NCI-H1436 treated with DMSO at 0.1 percent for 48 hours (cell line): Measurements from ENCODE around the gene DDX54.
"Not testable (repeated sequence)": the region's sequence is repeated elsewhere in the genome, so short reads cannot be mapped to it uniquely, and the experiment has no call there.

ENCODE experiments used
- DNase-seq: peaks from one replicate; lab custom pipeline; 2025; lab: John Stamatoyannopoulos, UW

The DDX54 gene

DNA sequence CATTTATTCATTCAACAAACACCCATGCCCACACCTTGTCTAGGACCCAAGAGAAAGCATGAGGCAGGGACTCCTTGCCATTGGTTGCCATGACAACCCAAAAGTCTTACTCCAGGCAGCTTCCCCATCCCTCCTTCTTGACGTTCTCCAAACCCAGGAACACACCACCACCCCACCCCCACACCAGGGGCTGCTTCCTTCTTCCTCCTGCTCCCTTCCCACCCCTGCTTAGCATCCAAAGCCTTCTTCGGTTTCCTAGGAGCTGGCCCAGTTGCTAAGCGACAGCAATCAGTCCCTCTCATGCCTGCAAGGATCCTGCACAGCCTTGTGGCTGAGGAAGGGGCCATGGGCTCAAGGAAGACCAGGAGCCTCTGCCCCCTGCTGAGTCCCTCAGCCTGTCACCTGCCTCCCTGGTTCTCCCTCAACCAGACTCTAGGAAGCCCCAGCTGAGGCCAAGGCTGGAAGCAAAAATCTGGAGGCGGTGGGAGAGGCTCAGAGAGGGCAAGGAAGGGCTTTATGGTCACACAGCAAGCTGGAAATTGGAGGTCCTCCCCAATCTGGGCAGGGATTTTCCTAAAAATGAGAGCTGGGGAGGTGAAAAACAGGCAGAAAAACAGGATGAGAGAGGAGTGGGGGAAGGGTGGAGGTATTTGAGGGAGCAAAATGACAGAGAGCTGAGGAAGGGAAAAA lies 65.2 kb downstream of the DDX54 start:
- DNase-seq, result no peak

DNA sequence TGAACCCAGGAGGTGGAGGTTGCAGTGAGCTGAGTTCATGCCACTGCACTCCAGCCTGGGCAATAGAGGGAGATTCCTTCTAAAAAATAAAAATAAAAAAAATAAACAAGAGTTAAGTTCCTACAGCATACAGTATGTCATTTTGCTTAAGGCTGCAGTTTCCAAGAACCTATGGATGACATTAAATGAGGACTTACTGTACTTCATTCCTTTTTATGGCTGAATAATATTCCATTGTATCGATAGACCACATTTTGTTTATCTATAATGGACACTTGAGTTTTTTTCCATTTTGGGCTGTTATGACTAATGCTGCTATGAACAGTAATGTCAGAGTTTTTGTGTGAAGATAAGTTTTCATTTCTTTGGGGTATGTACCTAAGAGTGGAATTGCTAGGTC lies 67.1 kb downstream of the DDX54 start:
- no peak for DNase-seq

DNA sequence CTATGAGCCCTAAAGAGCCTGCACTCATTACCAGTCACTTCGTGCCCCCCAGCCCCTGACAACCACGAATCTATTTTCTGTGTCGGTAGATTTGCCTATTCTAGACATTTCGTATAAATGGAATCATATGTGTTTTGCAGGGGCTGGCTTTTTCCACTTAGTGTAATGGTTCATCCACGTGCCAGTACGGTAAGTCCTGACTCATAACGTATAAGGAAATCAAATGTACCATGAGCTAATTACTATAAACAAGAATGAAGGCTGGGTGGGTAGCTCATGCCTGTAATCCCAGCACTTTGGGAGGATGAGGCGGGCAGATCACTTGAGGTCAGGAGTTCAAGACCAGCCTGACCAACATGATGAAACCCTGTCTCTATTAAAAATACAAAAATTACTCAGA lies 67.6 kb downstream of the DDX54 start:
- not testable (repeated sequence) for DNase-seq

DNA sequence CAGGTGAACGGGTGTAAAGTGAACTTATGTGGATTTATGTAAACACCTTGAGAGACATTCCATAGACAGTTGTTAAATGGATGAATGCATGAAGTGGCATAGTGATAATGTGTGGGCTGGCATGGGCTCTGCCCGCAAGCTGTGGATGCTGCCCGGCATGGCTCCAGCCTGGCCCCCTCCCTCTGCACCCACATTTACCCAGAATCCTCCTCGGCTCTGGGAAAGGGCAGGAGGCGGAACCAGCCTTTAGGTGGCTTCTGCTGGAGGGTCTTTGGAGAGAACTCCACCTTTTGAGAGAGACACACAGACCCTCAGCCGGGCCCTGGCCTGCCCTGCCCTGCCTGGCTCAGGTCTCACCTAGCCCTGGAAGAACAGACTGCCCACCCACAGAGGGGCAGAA lies 68.4 kb downstream of the DDX54 start:
- DNase-seq, result no peak

DNA sequence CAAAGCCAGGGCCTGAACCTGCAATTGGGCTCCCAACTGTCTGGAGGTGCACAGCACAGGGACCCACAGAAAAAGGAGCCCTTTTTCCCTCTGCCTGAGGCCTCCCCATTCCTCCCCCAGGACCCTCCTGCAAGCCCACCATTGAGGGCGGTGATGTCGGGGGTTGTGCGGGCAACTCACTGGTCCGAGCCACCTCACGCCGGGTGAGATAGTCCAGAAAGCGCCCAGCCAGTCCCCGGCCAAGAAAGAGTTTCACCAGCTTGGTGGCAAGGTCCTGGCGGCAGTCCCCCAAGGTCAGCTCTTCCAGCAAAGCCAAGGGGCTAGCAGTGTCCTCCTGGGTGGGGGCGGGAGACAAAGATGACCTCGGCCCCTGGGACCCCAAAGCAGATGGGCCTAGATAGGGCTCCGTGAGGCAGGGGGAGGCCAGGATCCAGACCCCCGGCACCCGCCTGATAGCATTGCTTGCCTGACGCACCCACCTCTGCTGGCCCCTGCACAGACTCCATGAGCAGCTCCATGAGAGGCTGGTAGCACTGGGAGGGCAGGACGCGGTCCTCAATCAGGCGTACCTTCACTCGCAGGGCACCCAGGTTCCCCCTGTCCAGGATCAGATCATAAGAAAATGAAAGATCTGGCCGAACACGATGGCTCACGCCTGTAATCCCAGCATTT lies 69.7 kb downstream of the DDX54 start:
- no peak for DNase-seq

DNA sequence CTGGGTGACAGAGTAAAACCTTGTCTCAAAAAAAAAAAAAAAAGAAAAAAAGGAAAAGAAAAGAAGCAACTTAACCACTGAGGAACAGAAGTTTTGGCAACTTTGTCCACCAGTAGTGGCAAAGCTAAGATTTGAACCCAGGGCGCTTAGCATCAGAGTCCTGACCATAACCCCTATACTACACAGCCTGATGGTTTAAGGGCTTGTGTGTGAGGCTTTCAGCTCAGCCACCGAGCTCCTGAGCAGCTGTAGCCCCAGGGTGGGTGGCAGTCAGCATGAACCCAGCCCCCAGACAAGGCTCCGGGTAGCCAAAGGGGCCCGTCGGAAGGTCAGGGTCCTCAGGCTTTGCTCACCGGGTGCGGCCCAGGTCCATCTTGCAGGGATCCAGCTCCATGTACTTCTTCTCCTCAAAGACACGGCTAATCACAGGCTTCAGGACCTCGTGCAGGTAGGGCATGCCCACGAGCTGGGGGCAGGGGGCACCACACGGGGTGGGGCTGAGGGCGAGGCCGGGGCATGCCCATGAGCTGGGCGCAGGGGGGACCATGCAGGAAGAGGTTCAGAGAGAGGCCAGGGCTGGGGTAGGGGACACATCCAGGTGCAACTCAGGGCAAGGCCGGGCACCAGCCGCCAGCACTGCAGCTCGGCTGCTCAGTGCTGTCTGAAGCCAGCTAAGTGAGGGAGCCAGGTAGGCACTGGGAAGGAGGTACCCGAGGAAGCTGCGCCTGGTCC lies 70.7 kb downstream of the DDX54 start:
- no peak for DNase-seq

DNA sequence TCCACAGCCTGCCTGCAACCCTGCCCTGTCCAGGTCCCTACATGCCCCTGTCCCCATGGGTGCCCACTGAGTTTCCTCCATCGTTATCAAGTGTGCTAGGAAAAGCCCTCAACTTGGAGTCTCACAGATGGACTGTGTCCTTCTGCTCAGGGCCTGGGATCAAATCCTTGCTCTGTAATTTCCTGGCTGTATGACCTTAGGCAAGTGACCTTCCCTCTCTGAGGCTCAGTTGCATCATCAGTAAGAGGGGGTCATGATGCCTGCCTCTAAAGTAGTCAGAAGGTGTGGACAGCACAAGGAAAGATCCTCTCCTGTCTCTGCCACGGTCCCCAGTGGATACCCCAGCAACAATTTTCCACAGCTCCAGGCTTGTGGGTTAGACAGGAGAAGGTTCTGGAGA lies 71.9 kb downstream of the DDX54 start:
- DNase-seq, result no peak

DNA sequence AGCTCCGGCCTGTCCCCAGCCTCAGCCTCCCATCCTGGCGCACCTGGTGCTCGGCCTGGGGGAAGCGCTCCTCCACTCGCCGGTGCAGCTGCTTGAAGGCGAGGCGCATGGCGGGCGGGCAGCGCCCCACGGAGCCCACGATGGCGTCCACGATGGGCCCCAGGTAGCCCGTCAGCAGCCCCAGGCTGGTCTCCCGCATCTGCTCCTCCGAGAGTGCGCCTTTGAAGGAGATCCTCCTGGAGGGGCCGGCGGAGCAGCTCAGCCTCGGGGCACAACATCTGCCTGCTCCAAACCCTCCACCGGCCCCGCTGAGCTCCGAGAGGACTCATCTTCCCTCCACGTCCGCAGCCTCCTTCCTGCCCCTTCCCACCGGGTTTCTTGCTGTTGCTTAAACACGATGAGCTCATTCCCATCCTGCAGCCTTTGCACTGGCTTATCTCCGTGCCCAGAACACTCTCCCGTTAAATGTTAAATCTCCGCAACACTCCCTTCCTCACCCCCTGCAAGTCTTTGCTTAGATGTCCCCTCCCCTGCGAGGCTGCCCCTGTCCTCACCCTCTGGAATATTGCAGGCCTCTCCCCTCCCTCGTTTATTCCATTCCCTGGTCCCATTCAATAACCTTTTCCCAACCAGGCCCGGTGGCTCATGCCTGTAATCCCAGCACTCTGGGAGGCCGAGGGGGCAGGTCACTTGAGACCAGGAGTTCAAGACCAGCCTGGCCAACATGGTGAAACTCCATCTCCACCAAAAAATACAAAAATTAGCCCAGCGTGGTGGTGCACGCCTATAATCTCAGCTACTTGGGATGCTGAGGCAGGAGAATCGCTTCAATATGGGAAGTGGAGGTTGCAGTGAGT lies 73.0 kb downstream of the DDX54 start:
- DNase-seq, result no peak

DNA sequence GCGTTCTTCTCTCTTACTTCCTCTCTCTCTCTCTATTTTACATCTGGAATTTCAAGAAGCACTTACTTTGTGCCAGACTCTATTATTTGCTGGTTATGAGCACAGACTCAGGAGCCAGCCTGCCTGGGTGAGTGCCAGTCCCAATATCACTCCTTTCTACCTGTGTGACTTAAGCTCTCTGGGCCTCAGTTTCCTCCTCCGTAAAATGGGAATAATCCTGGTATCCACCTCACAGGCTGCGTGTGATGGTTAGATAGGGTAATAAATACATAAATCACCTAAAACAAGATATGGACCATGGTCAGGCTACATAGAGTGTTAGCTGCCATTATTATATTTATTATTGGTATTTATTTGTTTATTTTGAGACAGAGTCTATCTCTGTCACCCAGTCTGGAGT lies 74.0 kb downstream of the DDX54 start:
- no peak for DNase-seq

DNA sequence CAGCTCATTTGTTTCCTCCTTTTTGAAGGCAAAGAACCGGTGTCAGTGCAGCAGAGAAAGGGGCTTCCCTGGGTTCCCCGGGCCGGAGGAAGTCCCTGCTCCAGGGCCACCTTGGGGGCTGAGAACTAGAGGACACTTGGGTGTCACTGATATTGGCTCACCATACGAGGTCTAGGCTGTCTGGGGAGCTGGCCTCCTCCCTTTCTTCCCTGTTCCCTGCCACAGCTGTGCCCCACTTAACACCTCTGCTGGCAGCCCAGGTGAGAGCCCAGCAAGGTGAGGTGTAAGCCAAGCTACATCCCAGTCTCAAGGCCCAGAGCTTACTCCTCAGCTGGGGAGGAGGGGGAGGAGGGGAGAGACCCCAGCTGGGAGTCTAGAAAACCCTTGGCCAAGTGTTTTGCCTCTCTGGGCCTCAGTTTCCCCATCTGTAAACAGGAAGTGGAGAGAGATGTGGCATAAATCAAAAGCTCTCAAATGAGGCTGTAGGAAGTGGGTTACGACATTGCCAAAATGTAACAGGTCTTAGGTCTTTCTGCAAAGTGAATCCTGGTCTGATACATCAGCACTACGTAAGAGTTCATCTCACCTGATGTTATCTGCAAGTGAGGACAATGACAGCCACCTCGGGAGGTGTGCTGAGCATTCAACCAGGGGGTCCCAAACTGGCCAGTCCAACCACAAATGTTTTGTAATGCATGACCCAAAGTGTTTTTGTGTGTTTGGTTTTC lies 75.2 kb downstream of the DDX54 start:
- DNase-seq, result no peak

DNA sequence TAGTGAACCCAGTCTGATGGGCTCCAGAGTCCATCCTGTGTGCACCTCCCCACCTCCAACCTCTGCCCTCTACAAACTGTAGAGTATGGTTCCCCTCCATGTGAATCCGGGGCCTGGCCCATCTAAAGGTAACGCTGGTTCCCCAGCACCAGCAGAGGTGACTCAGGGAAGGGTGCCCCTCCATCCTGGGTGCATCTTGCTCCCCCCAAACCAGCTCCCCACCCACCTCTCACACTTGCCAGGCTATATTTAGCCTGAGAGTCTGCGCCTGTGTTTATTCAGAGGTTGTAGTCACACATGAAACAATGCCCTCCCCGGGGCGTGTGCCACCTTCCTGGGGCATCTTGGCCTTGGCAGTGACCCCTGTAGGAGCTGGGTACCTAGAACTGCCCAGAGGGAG lies 75.9 kb downstream of the DDX54 start:
- no peak for DNase-seq

DNA sequence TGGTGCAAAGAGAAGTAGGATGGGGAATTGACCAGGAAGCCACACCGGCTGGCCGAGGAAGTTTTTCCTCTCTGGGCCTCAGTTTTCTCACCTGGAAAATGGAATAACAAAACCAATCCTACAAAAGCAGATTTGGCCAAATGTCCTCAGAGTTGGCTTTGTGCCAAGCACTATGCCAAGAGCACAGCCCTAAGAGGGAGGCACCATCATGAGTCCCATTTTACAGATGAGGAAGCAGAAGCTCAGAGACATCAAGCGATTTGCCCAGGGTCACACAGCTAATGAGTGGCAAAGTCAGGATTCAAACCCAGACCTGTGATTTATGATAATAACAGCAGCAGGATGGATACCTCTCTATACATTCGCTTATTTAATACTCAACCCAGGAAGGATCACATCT lies 77.0 kb downstream of the DDX54 start:
- DNase-seq, result no peak
